ENCODE measurements around the gene ANGPTL4.

The ANGPTL4 gene

DNA sequence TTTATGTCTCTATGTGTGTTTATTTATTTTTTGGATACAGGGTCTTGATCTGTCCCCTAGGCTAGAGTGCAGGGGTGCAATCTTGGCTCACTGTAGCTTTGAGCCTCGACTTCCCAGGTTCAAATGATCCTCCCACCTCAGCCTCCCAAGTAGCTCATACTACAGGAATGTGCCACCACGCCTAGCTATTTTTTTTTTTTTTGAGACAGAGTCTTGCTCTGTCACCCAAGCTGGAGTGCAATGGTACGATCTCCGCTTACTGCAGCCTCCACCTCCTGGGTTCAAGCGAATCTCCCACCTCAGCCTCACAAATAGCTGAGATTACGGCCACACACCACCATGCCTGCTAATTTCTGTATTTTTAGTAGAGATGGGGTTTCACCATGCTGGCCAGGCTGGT lies 5.0 kb upstream of the ANGPTL4 start:
- TF ChIP-seq, protein P1, sequence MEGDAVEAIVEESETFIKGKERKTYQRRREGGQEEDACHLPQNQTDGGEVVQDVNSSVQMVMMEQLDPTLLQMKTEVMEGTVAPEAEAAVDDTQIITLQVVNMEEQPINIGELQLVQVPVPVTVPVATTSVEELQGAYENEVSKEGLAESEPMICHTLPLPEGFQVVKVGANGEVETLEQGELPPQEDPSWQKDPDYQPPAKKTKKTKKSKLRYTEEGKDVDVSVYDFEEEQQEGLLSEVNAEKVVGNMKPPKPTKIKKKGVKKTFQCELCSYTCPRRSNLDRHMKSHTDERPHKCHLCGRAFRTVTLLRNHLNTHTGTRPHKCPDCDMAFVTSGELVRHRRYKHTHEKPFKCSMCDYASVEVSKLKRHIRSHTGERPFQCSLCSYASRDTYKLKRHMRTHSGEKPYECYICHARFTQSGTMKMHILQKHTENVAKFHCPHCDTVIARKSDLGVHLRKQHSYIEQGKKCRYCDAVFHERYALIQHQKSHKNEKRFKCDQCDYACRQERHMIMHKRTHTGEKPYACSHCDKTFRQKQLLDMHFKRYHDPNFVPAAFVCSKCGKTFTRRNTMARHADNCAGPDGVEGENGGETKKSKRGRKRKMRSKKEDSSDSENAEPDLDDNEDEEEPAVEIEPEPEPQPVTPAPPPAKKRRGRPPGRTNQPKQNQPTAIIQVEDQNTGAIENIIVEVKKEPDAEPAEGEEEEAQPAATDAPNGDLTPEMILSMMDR (IDR thresholded peaks at IDR 0.05), result no peak

DNA sequence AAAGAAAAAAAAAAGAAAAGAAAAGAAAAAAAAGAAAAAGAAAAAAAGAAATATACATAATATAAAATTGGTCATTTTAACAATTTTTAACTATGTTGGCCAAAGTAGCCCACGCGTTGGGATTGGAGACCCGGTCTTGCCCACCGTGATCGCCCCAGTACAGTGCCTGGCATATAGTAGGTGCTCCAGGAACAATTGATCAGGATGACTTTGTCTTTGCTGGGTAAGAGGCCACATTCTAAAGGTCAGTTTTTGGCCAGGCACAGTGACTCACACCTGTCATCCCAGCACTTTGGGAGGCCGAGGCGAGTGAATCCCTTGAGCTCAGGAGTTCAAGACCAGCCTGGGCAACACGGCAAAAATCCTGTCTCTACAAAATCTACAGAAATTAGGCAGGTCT lies 3.8 kb upstream of the ANGPTL4 start:
- TF ChIP-seq, protein P1 (IDR thresholded peaks at IDR 0.05), result no peak

DNA sequence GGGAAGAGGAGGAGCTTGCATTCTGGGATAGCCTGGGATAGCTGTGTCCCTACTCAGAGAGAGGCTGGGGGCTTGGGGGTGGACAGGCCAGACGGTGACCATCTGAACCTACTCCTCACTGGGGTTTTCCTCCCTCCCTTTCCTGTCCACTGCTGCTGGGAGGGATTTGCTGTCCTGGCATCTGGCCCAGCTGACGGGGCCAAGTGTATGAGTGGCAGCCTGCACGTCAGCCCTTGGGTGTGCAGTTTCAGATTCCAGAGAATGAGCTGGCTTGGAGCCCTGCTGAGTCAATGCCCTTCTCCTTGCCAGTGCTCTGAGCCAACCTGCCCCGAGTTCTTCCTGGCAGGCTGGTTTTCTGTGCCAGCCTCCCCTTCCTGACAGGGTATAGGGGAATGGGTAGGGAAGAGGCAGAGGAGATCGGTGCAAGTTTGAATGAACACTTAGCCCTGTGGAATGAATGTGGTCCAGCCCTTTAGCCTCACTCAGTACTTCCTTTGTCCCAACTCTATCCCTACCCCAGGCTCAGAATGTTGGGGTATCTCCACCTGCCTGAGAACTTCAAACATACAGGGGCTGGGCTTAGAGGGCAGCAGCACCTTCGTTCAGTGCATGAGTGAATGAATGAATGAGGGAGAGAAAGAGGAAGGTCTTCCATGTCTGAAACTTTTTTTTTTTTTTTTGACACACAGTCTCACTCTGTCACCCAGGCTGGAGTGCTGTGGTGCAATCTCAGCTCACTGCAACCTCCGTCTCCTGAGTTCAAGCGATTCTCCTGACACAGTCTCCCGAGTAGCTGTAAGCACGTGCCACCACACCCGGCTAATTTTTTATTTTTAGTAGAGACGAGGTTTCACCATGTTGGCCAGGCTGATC lies 1.8 kb upstream of the ANGPTL4 start:
- TF ChIP-seq, protein P1 (IDR thresholded peaks at IDR 0.05), result no peak

DNA sequence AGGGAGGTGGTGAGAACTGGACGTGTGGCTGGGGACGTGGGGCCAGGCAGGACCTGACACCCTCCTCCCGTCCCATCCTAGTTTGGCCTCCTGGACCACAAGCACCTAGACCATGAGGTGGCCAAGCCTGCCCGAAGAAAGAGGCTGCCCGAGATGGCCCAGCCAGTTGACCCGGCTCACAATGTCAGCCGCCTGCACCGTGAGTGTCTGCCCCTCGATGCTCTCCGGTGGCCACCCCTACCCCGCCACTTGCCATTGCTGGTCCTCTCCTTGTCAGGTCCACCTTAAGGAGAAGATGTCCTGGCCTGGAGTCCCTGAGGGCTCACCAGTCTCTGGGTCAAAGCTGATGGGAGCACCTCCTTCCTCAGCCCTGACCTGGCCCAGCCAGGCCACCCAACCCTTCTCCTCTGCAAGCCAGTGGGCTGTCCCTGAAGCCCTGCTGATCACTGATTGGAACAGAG lies 2.2 kb downstream of the ANGPTL4 start:
- TF ChIP-seq, protein P1 (IDR thresholded peaks at IDR 0.05), result no peak

DNA sequence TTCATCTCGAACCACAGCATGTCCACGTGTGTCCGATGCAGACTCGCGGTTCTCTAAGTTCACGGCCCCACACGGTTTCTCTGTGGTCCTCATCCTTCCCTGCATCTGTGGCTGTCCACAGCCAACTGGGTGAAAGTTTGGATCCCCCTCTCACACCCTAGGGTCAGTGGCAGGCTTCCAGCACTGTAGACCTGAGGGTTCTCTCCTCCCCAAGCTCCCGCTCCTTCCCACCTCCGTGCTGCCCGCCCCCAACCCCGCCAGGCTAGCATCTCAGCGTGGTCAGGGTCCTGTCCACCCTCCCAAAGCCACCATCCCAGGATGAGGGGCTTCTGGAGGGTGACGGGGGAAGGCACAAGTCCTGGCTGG lies 3.0 kb downstream of the ANGPTL4 start:
- TF ChIP-seq, protein P1 (IDR thresholded peaks at IDR 0.05), result no peak

DNA sequence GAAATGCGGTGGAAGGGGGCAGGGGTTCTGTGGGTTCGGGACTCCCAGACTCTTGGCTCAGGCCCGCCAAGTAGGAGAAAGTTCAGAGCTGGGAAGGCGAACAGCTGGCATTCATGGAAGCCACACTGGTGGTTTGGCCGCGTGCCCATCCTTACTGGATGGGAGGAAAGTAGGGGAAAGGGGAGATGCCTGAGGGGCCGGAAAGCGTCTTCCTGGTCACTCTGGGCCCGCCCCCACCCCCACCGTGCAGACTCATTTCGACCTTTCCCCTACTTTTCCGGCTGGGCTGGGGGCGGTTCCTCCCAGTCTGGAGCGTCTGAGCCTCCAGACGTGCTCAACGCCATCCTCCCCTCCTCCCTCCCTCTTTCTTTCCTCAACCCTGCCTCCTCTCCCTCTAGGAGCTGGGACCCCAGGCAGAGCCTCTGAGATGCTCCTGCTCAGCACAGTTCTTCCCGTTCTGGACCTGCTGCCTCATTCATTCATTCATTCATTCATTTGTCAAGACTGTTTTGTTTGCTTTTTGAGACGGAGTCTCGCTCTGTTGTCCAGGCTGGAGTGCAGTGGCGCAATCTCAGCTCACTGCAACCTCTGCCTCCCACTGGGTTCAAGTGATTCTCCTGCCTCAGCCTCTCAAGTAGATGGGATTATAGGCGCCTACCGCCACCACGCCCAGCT lies 3.5 kb downstream of the ANGPTL4 start:
- TF ChIP-seq, protein P1 (IDR thresholded peaks at IDR 0.05), result no peak

DNA sequence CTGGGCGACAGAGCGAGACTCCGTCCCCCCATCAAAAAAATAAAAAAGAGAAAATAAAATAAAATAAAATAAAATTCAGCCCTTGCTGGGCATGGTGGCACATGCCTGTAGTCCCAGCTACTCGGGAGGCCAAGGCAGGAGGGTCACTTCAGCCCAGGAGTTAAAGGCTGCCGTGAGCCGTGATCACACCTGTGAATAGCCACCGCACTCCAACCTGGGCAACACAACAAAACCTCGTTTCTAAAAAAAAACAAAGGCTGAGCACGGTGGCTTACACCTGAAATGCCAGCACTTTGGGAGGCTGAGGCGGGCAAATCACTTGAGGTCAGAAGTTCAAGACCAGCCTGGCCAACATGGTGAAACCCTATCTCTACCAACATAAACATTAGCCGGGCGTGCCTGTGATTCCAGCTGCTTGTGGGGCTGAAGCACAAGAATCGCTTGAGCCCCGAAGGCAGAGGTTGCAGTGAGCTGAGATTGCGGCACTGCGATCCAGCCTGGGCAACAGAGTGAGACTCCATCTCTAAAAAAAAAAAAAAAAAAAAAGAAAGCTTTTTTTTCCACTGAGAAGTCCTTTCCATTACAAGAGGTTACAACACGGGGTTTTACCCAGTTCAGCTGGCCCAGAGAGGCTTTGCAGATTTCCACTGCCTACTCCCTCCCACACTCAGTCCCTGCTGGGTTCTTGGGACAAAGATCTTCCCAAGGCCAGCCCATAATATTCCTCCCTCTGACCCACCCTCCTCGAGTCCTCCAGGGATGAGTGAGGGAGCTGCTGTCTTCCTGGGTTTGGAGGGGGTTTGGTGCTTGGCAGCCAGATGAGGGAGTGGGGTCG lies 6.4 kb downstream of the ANGPTL4 start:
- TF ChIP-seq, protein P1 (IDR thresholded peaks at IDR 0.05), result no peak

All from LNCAP (cell line).